Effector CD4-positive, alpha-beta T cell (primary cell): ENCODE results near the gene PLCB4.

Experiments
- DNase-seq: peaks from one replicate; pipeline ENCODE4 v3.0.0-alpha.2; 2020

The PLCB4 gene

DNA sequence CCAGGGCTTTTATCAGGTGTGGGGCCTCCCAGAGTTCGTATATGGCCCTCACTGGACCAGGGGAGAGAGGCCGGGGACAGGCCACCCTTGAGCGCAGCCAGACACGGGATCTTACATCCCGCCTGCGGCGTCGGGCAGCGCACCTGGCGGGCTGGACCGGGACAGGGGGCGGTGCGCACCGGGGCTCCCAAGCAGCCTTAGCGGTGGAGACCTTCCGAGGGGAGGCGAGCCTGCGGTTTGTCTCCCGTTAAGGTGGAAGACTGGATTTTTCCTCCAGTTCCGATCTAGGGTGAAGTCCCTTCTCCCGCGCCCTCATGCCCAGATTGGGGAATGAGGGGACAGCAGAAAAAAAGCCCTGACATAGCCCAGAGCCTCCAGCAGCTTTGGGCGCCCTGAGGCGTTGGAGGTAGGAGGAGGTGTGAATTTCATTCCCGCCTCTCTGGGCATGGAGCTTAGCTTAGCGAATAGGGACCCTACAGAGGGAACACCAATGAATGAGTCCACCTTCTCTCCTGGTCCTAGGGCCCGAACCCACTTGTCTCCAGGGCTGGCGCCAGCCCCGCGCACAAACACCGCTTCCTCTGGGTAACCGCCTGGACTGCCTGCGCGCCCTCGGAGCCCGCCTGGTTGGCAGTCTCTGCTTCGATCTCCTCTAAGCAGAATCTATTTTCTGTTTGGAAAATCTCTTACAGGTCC, 438.8 kb downstream of the PLCB4 start:
- no peak for DNase-seq

GRCh38 chr20:9508240-9508661, 439.4 kb downstream of the PLCB4 start:
- DNase-seq: no peak

DNA sequence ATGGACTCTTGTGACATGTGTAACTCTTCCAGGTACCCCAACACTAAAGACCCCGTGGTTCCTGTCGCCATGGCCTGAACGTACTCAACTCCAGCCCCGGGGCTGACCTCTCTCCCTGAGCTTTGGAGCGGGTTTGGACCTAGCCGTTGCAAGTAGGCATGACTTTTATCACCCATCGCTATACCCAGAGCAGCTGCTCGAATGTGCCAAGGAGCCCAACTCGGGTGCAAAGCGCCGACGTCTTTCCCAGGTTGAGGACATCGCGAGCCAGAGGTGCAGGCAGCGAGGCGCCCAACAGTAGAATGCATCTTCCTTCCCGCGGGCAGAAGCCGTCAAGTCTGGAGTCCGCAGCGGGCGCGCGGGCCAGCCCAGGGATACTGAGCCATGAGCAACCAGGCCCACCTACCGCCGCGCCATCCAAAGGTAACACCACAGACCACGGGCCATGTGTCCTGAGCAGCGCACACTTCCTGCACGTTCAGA, 439.9 kb downstream of the PLCB4 start:
- DNase-seq: no peak

DNA sequence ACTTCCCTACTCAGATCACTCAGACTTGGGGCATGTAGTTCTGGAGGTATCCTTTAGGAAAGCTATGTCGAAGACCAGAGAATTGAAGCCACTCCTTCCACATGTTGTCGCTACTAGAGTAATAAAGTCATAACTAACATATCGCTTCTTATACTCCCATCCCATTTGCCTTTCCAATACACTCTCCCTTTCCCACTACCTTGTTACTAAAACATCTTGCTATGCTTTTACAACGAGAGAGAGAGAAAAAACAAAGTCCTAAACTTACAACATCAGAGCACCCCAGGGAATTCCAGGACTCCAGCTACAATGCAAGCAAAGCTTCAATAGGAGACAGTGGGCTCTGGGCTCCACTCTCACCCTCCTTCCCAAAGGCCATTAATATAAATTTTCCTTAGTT, 440.4 kb downstream of the PLCB4 start:
- DNase-seq: no peak

- DNase-seq: no peak
These were observed 442.0 kb downstream of the PLCB4 start for GRCh38 chr20:9510911-9511310.

GRCh38 chr20:9514072-9514460, 445.2 kb downstream of the PLCB4 start:
- no peak for DNase-seq

- DNase-seq: no peak
These were observed 445.8 kb downstream of the PLCB4 start, which contains the start of gene LAMP5 for GRCh38 chr20:9514461-9515213. LAMP5 (plus strand) TSS chr20:9514590; CDS start chr20:9514853, 263 bp downstream.

GRCh38 chr20:9515214-9515585, 446.3 kb downstream of the PLCB4 start:
- DNase-seq: no peak

GRCh38 chr20:9515741-9516233, 446.9 kb downstream of the PLCB4 start:
- DNase-seq: no peak

- DNase-seq: no peak
These were observed 447.5 kb downstream of the PLCB4 start for GRCh38 chr20:9516234-9516871.

GRCh38 chr20:9517297-9518162, 448.6 kb downstream of the PLCB4 start:
- no peak for DNase-seq

DNA sequence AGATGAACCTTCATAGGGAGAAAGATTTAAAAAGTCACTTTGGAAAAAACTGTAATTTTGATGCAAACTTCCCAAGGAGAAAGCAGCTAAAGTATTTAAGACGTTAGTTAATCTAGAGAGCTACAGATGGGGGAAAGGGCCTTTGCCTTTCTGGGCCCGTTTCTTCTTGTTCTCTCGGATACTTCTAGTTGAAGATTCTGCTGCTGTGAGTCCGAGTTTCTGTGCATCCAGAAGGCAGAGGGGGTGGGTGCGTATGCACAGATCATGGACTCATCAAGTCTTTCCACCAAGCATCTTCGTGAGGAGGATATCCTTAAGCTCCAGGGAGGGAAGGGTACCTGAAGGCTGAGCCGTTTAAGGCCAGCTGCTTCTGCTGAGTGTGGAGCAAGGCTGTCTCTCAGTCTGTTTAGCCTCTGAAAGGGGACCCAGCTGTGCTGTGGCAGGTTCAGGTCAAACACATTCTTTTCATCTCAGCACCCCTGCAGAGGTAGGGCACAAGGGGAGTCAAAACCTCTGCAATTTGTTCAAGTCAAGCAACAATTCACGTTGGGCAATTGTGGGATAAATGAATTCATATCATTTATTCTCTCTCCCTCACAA, 449.8 kb downstream of the PLCB4 start:
- no peak for DNase-seq

DNA sequence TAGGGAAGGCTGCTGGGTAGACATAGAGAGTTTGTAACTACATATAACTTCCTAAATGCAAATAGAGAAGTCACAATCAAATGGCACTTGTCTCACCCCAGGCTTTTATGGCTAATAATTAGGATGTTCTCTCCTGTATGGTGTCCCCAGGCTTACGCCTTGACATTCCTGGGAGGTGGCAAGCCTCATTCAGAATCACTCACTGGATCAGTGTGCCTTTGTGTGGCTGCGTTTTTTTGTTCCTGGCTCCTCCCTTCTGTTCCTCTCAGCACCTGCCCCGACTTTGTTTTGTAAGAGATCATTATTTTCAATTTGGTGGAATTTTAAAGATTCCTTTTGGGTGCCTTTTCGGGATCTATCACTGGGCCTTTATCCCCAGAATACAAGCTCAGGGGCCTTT, 451.2 kb downstream of the PLCB4 start:
- no peak for DNase-seq

- no peak for DNase-seq
These were observed 454.7 kb downstream of the PLCB4 start for GRCh38 chr20:9523636-9524035.
